ENCODE data around the gene WDR87. TPM values are rescaled to one million over a fixed set of nuclear protein-coding genes. Genes with fewer than 3 reads are reported as not detected.
"Not testable (repeated sequence)": the region's sequence is repeated elsewhere in the genome, so short reads cannot be mapped to it uniquely, and the experiment has no call there.

WDR87 gene
- total and polyA plus RNA-seq, 5 donors from 2014 or later: not detected

- no peak for DNase-seq
- no peaks in the 10 kb centered on the region for H3K4me1 ChIP-seq (ENCODE audit: control insufficient read depth, insufficient read depth, low read length, poor library complexity, severe bottlenecking)
Measured at GRCh38 chr19:37928527-37929286, 22.3 kb upstream of the WDR87 start.

GRCh38 chr19:37926711-37927110 is 20.3 kb upstream of the WDR87 start:
- Histone ChIP-seq H3K9me3 (ENCODE audit: control insufficient read depth in 2 of 2, low read length in 2 of 2) (no peaks in the 10 kb centered on the region), H3K27me3 (ENCODE audit: control insufficient read depth, insufficient read depth, low read length) (no peaks in the 10 kb centered on the region), H3K27ac (ENCODE audit: insufficient read depth, low read length, poor library complexity, severe bottlenecking) (no peak overlapping the region), H3K36me3 (ENCODE audit: control insufficient read depth, insufficient read depth, low read length) (no peaks in the 10 kb centered on the region), H3K4me3 (ENCODE audit: low read depth, low read length) (no peak overlapping the region), H3K4me1 (ENCODE audit: control insufficient read depth, insufficient read depth, low read length, poor library complexity, severe bottlenecking) (no peaks in the 10 kb centered on the region)
- Mint-ChIP-seq H3K4me1 (peaks cover 0 to 11% (median 5%) of the 10 kb centered on the region in 4 donors), H3K4me3 (no peak overlapping the region), H3K27ac (no peak overlapping the region), H3K9me3 (no peaks in the 10 kb centered on the region), H3K36me3 (peaks cover 11% of the 10 kb centered on the region), H3K27me3 (no peaks in the 10 kb centered on the region)
- no peak for DNase-seq
- ATAC-seq (ENCODE audit: low read depth in 2 of 2): no peak

More at GRCh38 chr19:37928527-37929286, 22.3 kb upstream of the WDR87 start:
- H3K27me3 Mint-ChIP-seq: no peaks in the 10 kb centered on the region
- Histone ChIP-seq H3K9me3 (ENCODE audit: control insufficient read depth in 2 of 2, low read length in 2 of 2) (no peaks in the 10 kb centered on the region), H3K27me3 (ENCODE audit: control insufficient read depth, insufficient read depth, low read length) (no peaks in the 10 kb centered on the region), H3K27ac (ENCODE audit: insufficient read depth, low read length, poor library complexity, severe bottlenecking) (no peak overlapping the region), H3K4me3 (ENCODE audit: low read depth, low read length) (no peak overlapping the region), H3K36me3 (ENCODE audit: control insufficient read depth, insufficient read depth, low read length) (peaks cover under 1% of the 10 kb centered on the region)
- H3K36me3 Mint-ChIP-seq: peaks cover 17% of the 10 kb centered on the region
- H3K4me3 Mint-ChIP-seq: no peak overlapping the region
- peaks cover 0 to 15% (median 5%) of the 10 kb centered on the region in 4 donors for H3K4me1 Mint-ChIP-seq
- H3K9me3 Mint-ChIP-seq: no peaks in the 10 kb centered on the region
- ATAC-seq (ENCODE audit: low read depth in 2 of 2): peak; percentile 40 to 48
- no peak overlapping the region for H3K27ac Mint-ChIP-seq

- peaks cover 14% of the 10 kb centered on the region for H3K36me3 Mint-ChIP-seq
- ATAC-seq (ENCODE audit: low read depth in 2 of 2) (no peak), DNase-seq (no peak)
- Histone ChIP-seq H3K27me3 (ENCODE audit: control insufficient read depth, insufficient read depth, low read length) (no peaks in the 10 kb centered on the region), H3K36me3 (ENCODE audit: control insufficient read depth, insufficient read depth, low read length) (no peaks in the 10 kb centered on the region), H3K4me3 (ENCODE audit: low read depth, low read length) (no peak overlapping the region), H3K9me3 (ENCODE audit: control insufficient read depth in 2 of 2, low read length in 2 of 2) (no peaks in the 10 kb centered on the region), H3K4me1 (ENCODE audit: control insufficient read depth, insufficient read depth, low read length, poor library complexity, severe bottlenecking) (no peaks in the 10 kb centered on the region), H3K27ac (ENCODE audit: insufficient read depth, low read length, poor library complexity, severe bottlenecking) (no peak overlapping the region)
- H3K27ac Mint-ChIP-seq: no peak overlapping the region
- H3K4me1 Mint-ChIP-seq: peaks cover 0 to 13% (median 5%) of the 10 kb centered on the region in 4 donors
- no peaks in the 10 kb centered on the region for H3K27me3 Mint-ChIP-seq
- no peaks in the 10 kb centered on the region for H3K9me3 Mint-ChIP-seq
- H3K4me3 Mint-ChIP-seq: no peak overlapping the region
Measured at GRCh38 chr19:37926255-37926654, 19.9 kb upstream of the WDR87 start.

GRCh38 chr19:37925212-37925611 is 18.8 kb upstream of the WDR87 start:
- H3K9me3 ChIP-seq (ENCODE audit: control insufficient read depth in 2 of 2, low read length in 2 of 2): no peaks in the 10 kb centered on the region
- Mint-ChIP-seq H3K27ac (no peak overlapping the region), H3K4me3 (no peak overlapping the region), H3K36me3 (peaks cover 14% of the 10 kb centered on the region), H3K27me3 (no peaks in the 10 kb centered on the region), H3K9me3 (no peaks in the 10 kb centered on the region), H3K4me1 (peaks cover 2 to 18% (median 10%) of the 10 kb centered on the region in 4 donors)
- H3K4me1 ChIP-seq (ENCODE audit: control insufficient read depth, insufficient read depth, low read length, poor library complexity, severe bottlenecking): no peaks in the 10 kb centered on the region
- ATAC-seq (ENCODE audit: low read depth in 2 of 2) (no peak), DNase-seq (no peak)
- no peak overlapping the region for H3K4me3 ChIP-seq (ENCODE audit: low read depth, low read length)
- H3K27me3 ChIP-seq (ENCODE audit: control insufficient read depth, insufficient read depth, low read length): no peaks in the 10 kb centered on the region
- H3K27ac ChIP-seq (ENCODE audit: insufficient read depth, low read length, poor library complexity, severe bottlenecking): no peak overlapping the region
- H3K36me3 ChIP-seq (ENCODE audit: control insufficient read depth, insufficient read depth, low read length): peaks cover 3% of the 10 kb centered on the region

- DNase-seq; H3K27ac ChIP-seq (ENCODE audit: insufficient read depth, low read length, poor library complexity, severe bottlenecking); H3K27ac Mint-ChIP-seq; H3K4me3 ChIP-seq (ENCODE audit: low read depth, low read length); H3K4me1 ChIP-seq (ENCODE audit: control insufficient read depth, insufficient read depth, low read length, poor library complexity, severe bottlenecking); H3K9me3 Mint-ChIP-seq; H3K27me3 ChIP-seq (ENCODE audit: control insufficient read depth, insufficient read depth, low read length); ATAC-seq (ENCODE audit: low read depth in 2 of 2); H3K9me3 ChIP-seq (ENCODE audit: control insufficient read depth in 2 of 2, low read length in 2 of 2); H3K4me3 Mint-ChIP-seq; H3K27me3 Mint-ChIP-seq; H3K36me3 ChIP-seq (ENCODE audit: control insufficient read depth, insufficient read depth, low read length): not testable (repeated sequence)
- Mint-ChIP-seq H3K4me1 (peaks cover 5 to 19% (median 11%) of the 10 kb centered on the region in 4 donors), H3K36me3 (peaks cover 14% of the 10 kb centered on the region)
Measured at GRCh38 chr19:37924573-37924972, 18.2 kb upstream of the WDR87 start.

GRCh38 chr19:37920591-37921450 is 14.4 kb upstream of the WDR87 start:
- Histone ChIP-seq H3K9me3 (ENCODE audit: control insufficient read depth in 2 of 2, low read length in 2 of 2) (no peaks in the 10 kb centered on the region), H3K36me3 (ENCODE audit: control insufficient read depth, insufficient read depth, low read length) (peaks cover 3% of the 10 kb centered on the region), H3K4me3 (ENCODE audit: low read depth, low read length) (no peak overlapping the region), H3K27me3 (ENCODE audit: control insufficient read depth, insufficient read depth, low read length) (no peaks in the 10 kb centered on the region), H3K27ac (ENCODE audit: insufficient read depth, low read length, poor library complexity, severe bottlenecking) (no peak overlapping the region), H3K4me1 (ENCODE audit: control insufficient read depth, insufficient read depth, low read length, poor library complexity, severe bottlenecking) (no peaks in the 10 kb centered on the region)
- Mint-ChIP-seq H3K36me3 (peaks cover 30% of the 10 kb centered on the region), H3K4me3 (no peak overlapping the region), H3K9me3 (no peaks in the 10 kb centered on the region), H3K4me1 (peaks cover 5 to 24% (median 13%) of the 10 kb centered on the region in 4 donors), H3K27me3 (no peaks in the 10 kb centered on the region), H3K27ac (peak overlapping the region in 1 of 3 donors; percentile 59)
- DNase-seq (no peak), ATAC-seq (ENCODE audit: low read depth in 2 of 2) (no peak)

- Mint-ChIP-seq H3K9me3 (no peaks in the 10 kb centered on the region), H3K4me3 (peak overlapping the region in 1 of 4 donors; percentile 19), H3K27ac (peak overlapping the region in 1 of 3 donors; percentile 73), H3K36me3 (peaks cover 20% of the 10 kb centered on the region), H3K4me1 (peaks cover 0 to 42% (median 22%) of the 10 kb centered on the region in 4 donors), H3K27me3 (no peaks in the 10 kb centered on the region)
- Histone ChIP-seq H3K9me3 (ENCODE audit: control insufficient read depth in 2 of 2, low read length in 2 of 2) (no peaks in the 10 kb centered on the region), H3K27me3 (ENCODE audit: control insufficient read depth, insufficient read depth, low read length) (no peaks in the 10 kb centered on the region), H3K27ac (ENCODE audit: insufficient read depth, low read length, poor library complexity, severe bottlenecking) (no peak overlapping the region), H3K4me3 (ENCODE audit: low read depth, low read length) (no peak overlapping the region), H3K4me1 (ENCODE audit: control insufficient read depth, insufficient read depth, low read length, poor library complexity, severe bottlenecking) (peaks cover 5% of the 10 kb centered on the region), H3K36me3 (ENCODE audit: control insufficient read depth, insufficient read depth, low read length) (no peaks in the 10 kb centered on the region)
- peak in 1 of 2 donors; percentile 25 for ATAC-seq (ENCODE audit: low read depth in 2 of 2)
- no peak for DNase-seq
Measured at GRCh38 chr19:37914908-37915307, 8.5 kb upstream of the WDR87 start.

Measured in CD4-positive, CD25-positive, alpha-beta regulatory T cell (primary cell).